ENCODE measurements around the gene NFATC4.

- TF ChIP-seq CTCF (conservative IDR thresholded peaks at IDR 0.05; ENCODE audit: low read depth, low read length) (no peak), POLR2A (IDR thresholded peaks at IDR 0.05; ENCODE audit: low read depth, low read length) (no peak), RAD21 (IDR thresholded peaks at IDR 0.05; ENCODE audit: low read length) (no peak), USF2 (IDR thresholded peaks at IDR 0.05; ENCODE audit: low read depth, low read length) (no peak), BHLHE40 (IDR thresholded peaks at IDR 0.05; ENCODE audit: low read depth, low read length) (no peak), SMC3 (IDR thresholded peaks at IDR 0.05; ENCODE audit: low read depth, low read length) (no peak), CEBPB (IDR thresholded peaks at IDR 0.05; ENCODE audit: low read depth, low read length) (no peak), MAZ (IDR thresholded peaks at IDR 0.05; ENCODE audit: borderline replicate concordance, low read depth, low read length) (no peak), FOS (IDR thresholded peaks at IDR 0.05; ENCODE audit: low read depth, low read length) (no peak), MXI1 (IDR thresholded peaks at IDR 0.05; ENCODE audit: borderline replicate concordance, low read depth, low read length) (no peak)
Observed at GRCh38 chr14:24324024-24324423, 44.0 kb upstream of the NFATC4 start.

All from IMR-90 (cell line).